Left ventricle myocardium inferior (tissue), 1 donor: Measurements from ENCODE around the gene UST. TPM values are rescaled to one million over a fixed set of nuclear protein-coding genes. Genes with fewer than 3 reads are reported as not detected.

ENCODE experiments used
- DNase-seq: peaks from one replicate; pipeline ENCODE4 v3.0.0-alpha.2; 2020
- H3K27ac ChIP-seq: fragments of 200-600 bp; replicated peaks from 2 replicates; pipeline ENCODE4 v1.8.0; 2021
- H3K27me3 ChIP-seq: fragments of 200-600 bp; 2 replicates; pipeline ENCODE4 v1.8.0; 2021; ENCODE audit warnings: low read depth
- H3K36me3 ChIP-seq: fragments of 200-600 bp; 2 replicates; pipeline ENCODE4 v1.8.0; 2021
- H3K4me1 ChIP-seq: fragments of 200-600 bp; 2 replicates; pipeline ENCODE4 v1.8.0; 2021
- H3K4me3 ChIP-seq: fragments of 200-600 bp; 2 replicates; pipeline ENCODE4 v1.8.0; 2021; ENCODE audit warnings: mild to moderate bottlenecking, moderate library complexity
- H3K9me3 ChIP-seq: fragments of 200-600 bp; replicated peaks from 2 replicates; pipeline ENCODE4 v1.8.0; 2021
- intact Hi-C: fragments of 100-400 bp; cut with micrococcal nuclease; formaldehyde crosslinking; loops from one replicate; pipeline ENCODE4 v1.11.0; 2022
- total RNA-seq: library from RNA; stranded (reverse); fragmentation: NEBNext Ultra II Directional; extraction: Animal tissue kit (Norgen Biotek cat#: 25700); gene quantifications from one replicate; pipeline ENCODE4 v1.2.1, GENCODE V29; 2021
- TF ChIP-seq, protein P1 (sequence below): fragments of 200-600 bp; IDR thresholded peaks from 2 replicates; pipeline ENCODE4 v1.8.0; 2021; ENCODE audit warnings: antibody characterized with exemption, mild to moderate bottlenecking, borderline replicate concordance
- donor health status: DM: no; HTN: yes; CAD: no; lungs with severe emphysema.

The UST gene
- total RNA-seq, 1 donor from 2014 or later = 3.3 TPM

DNA sequence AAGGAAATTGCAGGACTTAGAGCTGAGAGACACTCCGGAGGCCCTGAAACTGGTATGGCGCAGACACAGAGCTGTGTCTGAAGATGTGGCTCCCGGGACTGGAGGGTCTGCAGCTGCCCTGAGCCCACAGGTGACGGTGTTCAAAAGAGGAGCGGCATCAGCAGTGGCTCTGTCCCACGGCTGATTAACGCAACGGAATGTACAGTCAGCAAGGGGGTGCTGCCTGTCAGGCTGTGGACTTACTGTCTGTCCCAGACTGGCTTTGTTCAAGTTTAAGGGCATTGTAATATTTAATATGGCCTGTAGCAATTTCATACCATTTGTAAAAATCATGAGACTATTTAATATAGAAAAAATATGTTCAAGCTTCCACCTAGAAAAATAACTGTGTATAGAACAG, 342.7 kb downstream of the UST start:
- intact Hi-C loops = no loop called here
- no peaks in the 10 kb centered on the region for H3K36me3 ChIP-seq
- H3K4me1 ChIP-seq = no peaks in the 10 kb centered on the region
- H3K4me3 ChIP-seq = no peak overlapping the region
- no peak for DNase-seq
- peaks cover 49% of the 10 kb centered on the region for H3K27me3 ChIP-seq
- no peaks in the 10 kb centered on the region for H3K9me3 ChIP-seq
- no peak overlapping the region for H3K27ac ChIP-seq
- TF ChIP-seq, protein P1, sequence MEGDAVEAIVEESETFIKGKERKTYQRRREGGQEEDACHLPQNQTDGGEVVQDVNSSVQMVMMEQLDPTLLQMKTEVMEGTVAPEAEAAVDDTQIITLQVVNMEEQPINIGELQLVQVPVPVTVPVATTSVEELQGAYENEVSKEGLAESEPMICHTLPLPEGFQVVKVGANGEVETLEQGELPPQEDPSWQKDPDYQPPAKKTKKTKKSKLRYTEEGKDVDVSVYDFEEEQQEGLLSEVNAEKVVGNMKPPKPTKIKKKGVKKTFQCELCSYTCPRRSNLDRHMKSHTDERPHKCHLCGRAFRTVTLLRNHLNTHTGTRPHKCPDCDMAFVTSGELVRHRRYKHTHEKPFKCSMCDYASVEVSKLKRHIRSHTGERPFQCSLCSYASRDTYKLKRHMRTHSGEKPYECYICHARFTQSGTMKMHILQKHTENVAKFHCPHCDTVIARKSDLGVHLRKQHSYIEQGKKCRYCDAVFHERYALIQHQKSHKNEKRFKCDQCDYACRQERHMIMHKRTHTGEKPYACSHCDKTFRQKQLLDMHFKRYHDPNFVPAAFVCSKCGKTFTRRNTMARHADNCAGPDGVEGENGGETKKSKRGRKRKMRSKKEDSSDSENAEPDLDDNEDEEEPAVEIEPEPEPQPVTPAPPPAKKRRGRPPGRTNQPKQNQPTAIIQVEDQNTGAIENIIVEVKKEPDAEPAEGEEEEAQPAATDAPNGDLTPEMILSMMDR = no peak

DNA sequence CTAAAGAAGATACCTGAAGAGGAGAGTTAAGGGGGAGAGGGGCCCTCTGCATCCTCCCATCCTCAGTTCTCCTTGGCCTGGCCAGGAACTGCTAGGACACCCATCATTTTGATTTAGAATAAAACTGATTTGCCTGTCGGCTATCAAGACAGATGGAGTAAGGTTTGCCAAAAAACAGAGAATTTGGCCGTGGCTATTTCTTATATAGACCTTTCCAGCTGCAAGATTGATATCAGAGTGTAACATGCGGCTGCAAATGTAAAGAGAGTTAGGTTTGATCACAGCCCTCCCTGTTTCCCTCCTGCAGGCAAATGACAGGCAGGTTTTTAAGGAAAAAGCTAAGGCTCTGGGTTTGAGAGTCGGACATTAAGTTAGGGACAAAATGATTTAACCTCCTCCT, 344.1 kb downstream of the UST start:
- TF ChIP-seq, protein P1 = no peak
- H3K27ac ChIP-seq = no peak overlapping the region
- no peak overlapping the region for H3K4me3 ChIP-seq
- no peaks in the 10 kb centered on the region for H3K36me3 ChIP-seq
- H3K4me1 ChIP-seq = no peaks in the 10 kb centered on the region
- peaks cover 57% of the 10 kb centered on the region for H3K27me3 ChIP-seq
- DNase-seq = no peak
- intact Hi-C loops = no loop called here
- no peaks in the 10 kb centered on the region for H3K9me3 ChIP-seq

DNA sequence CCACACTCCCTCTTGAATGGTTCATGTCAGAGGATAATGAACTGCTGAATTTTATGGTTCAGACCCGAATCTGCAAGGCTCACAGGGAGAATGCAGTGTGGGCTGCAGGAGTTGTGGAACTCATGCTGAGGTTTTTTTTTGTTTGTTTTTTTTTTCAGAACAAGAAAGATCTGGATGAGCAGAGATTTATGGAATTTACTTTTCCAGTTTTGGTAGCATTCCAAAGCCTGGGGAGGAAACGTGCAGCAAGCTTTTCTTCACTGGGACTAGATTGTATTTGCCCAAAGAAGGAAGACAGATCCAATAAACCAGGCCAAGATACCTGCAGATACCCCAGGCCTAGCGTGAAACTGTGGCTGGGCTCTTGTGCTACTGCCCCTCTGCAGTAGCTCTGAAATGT, 346.8 kb downstream of the UST start:
- no peak for DNase-seq

DNA sequence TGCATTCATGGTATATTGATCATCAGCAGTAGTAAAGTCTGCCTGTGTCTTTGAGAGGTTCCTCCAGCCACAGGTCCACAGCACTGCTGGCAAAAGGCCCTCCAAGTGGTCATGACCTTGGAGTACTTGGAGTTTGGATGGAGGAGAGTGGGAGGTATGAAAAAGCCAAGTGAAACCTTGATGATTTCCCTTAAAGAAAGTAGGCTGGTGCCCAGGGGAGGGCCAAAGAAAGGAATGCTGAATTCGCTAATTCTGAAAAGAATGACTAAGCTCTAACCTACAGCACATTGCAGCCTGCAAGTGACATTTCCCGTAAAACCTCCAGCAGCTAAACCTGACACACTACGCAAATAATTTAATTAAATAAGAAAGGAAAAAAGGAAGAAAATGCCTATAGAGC, 347.3 kb downstream of the UST start:
- TF ChIP-seq, protein P1 = no peak
- no peak overlapping the region for H3K27ac ChIP-seq

More for the DNA sequence above, 346.8 kb downstream of the UST start:
- no peaks in the 10 kb centered on the region for H3K4me1 ChIP-seq
- no peaks in the 10 kb centered on the region for H3K36me3 ChIP-seq
- H3K9me3 ChIP-seq = peaks cover 13% of the 10 kb centered on the region
- TF ChIP-seq, protein P1 = no peak
- H3K4me3 ChIP-seq = no peak overlapping the region
- H3K27me3 ChIP-seq = peaks cover 45% of the 10 kb centered on the region
- H3K27ac ChIP-seq = no peak overlapping the region
- intact Hi-C loops = no loop called here

DNA sequence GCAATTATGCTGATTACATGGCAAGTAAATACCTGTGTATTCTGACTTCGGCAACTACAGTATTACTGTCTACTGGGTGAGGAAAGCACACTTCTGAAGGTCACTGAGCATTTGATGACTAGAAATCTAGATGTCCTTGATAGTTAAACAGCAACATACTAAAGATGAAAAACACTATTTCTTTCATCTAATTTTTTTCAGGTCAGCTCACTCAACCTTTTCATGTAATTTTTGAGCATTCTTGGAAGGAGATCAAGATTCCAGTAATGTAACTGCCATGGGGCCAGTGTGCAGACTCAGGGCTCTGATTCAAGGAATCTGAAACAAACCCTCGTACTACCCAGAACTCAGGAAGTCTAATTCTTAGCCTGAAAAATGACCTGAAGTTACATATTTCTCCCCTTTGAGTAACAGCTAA, 348.1 kb downstream of the UST start:
- intact Hi-C loops = no loop called here
- Histone ChIP-seq H3K4me3 (no peak overlapping the region), H3K4me1 (no peaks in the 10 kb centered on the region), H3K36me3 (no peaks in the 10 kb centered on the region), H3K27me3 (peaks cover 37% of the 10 kb centered on the region), H3K9me3 (peaks cover 22% of the 10 kb centered on the region), H3K27ac (no peak overlapping the region)
- TF ChIP-seq, protein P1 = no peak
- DNase-seq = no peak

More for the DNA sequence above, 347.3 kb downstream of the UST start:
- DNase-seq = no peak
- Histone ChIP-seq H3K9me3 (peaks cover 18% of the 10 kb centered on the region), H3K36me3 (no peaks in the 10 kb centered on the region), H3K4me1 (no peaks in the 10 kb centered on the region), H3K4me3 (no peak overlapping the region), H3K27me3 (peaks cover 40% of the 10 kb centered on the region)
- intact Hi-C loops = no loop called here

DNA sequence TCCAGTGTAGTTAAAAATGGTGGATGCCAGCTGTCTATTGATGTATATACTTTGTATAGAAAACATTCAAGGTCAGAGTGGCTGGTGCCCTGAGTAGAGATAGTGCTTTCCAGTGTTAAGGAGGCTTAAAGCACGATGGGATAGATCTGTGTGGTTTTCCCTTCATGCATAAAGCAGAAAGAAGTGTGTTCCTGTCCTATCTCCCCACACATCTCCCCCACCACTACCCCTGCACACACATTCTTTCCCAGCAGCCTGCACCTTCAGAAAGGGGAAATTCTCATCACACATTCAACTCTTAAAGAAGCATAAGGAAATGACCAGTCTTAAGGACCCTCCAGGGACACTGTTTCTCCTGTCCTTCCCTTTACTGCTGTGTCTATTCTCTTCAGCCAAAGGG, 349.0 kb downstream of the UST start:
- Histone ChIP-seq H3K27ac (no peak overlapping the region), H3K9me3 (peaks cover 22% of the 10 kb centered on the region), H3K36me3 (no peaks in the 10 kb centered on the region), H3K27me3 (peaks cover 37% of the 10 kb centered on the region), H3K4me1 (no peaks in the 10 kb centered on the region), H3K4me3 (no peak overlapping the region)
- intact Hi-C loops = no loop called here
- no peak for DNase-seq
- TF ChIP-seq, protein P1 = no peak
